WTC11 (cell line): ENCODE measurements around the gene COLGALT1. TPM values are rescaled to one million over a fixed set of nuclear protein-coding genes. Genes with fewer than 3 reads are reported as not detected.
"Not testable (repeated sequence)": the region's sequence is repeated elsewhere in the genome, so short reads cannot be mapped to it uniquely, and the experiment has no call there.

ENCODE experiments used
- ATAC-seq: fragments of 200-7000 bp; cut with Tn5 transposase; 2 replicates; pipeline ENCODE4 v1.10.0; 2021; ENCODE audit warnings: mild to moderate bottlenecking, moderate library complexity
- CTCF ChIA-PET: fragments of 300-600 bp; sonication (Branson Sonifier 250); formaldehyde crosslinking; loops from one replicate; lab custom pipeline; 2021; ENCODE audit warnings: antibody characterized with exemption; lab: Charles Lee
- POLR2A ChIA-PET: fragments of 350-600 bp; sonication (Branson Sonifier 250); formaldehyde crosslinking; loops from one replicate; lab custom pipeline; 2021; ENCODE audit warnings: antibody characterized with exemption; lab: Charles Lee
- DNase-seq: peaks from one replicate; pipeline ENCODE4 v3.0.0; 2021; ENCODE audit warnings: low spot score
- H3K27ac Mint-ChIP-seq: 2 replicates; pipeline ENCODE4 v1.8.0; 2021; ENCODE audit warnings: mixed read lengths
- H3K27me3 Mint-ChIP-seq: 2 replicates; pipeline ENCODE4 v1.8.0; 2021; ENCODE audit warnings: low read depth, mild to moderate bottlenecking, moderate library complexity, mixed read lengths
- H3K36me3 Mint-ChIP-seq: 2 replicates; pipeline ENCODE4 v1.8.0; 2021; ENCODE audit warnings: mixed read lengths
- H3K4me1 Mint-ChIP-seq: 2 replicates; pipeline ENCODE4 v1.8.0; 2022; ENCODE audit warnings: mixed read lengths
- H3K4me3 Mint-ChIP-seq: 2 replicates; pipeline ENCODE4 v1.8.0; 2021; ENCODE audit warnings: mild to moderate bottlenecking, moderate library complexity, mixed read lengths
- H3K9me3 Mint-ChIP-seq: 2 replicates; pipeline ENCODE4 v1.8.0; 2021; ENCODE audit warnings: mixed read lengths
- ATF2 ChIP-seq: sonication (generic); formaldehyde crosslinking; IDR thresholded peaks from 2 replicates; pipeline ENCODE4 v1.8.1; 2022; ENCODE audit warnings: low read depth, missing genetic modification reagents, borderline replicate concordance
- EMX1 ChIP-seq: fragments of 250-450 bp; sonication (Bioruptor Pico); IDR thresholded peaks from 2 replicates; pipeline ENCODE4 v1.8.0; 2021; ENCODE audit warnings: mild to moderate bottlenecking
- FOXK1 ChIP-seq: sonication (generic); formaldehyde crosslinking; IDR thresholded peaks from 2 replicates; pipeline ENCODE4 v1.8.0; 2022; ENCODE audit warnings: mild to moderate bottlenecking, moderate library complexity, missing genetic modification reagents
- GABPB1 ChIP-seq: sonication (generic); formaldehyde crosslinking; IDR thresholded peaks from 2 replicates; pipeline ENCODE4 v1.8.1; 2023; ENCODE audit warnings: mild to moderate bottlenecking, missing genetic modification reagents
- IRF2 ChIP-seq: sonication (generic); formaldehyde crosslinking; IDR thresholded peaks from 2 replicates; pipeline ENCODE4 v1.8.0; 2022; ENCODE audit warnings: low read depth, missing genetic modification reagents, borderline replicate concordance
- MXD4 ChIP-seq: fragments of 250-450 bp; sonication (Bioruptor Pico); IDR thresholded peaks from 2 replicates; pipeline ENCODE4 v1.8.0; 2021; ENCODE audit warnings: mild to moderate bottlenecking, moderate library complexity, borderline replicate concordance
- NR3C1 ChIP-seq: sonication (generic); formaldehyde crosslinking; conservative IDR thresholded peaks from 2 replicates; pipeline ENCODE4 v1.8.1; 2023; ENCODE audit warnings: low read depth, mild to moderate bottlenecking, missing genetic modification reagents
- SP1 ChIP-seq: sonication (generic); formaldehyde crosslinking; conservative IDR thresholded peaks from 2 replicates; pipeline ENCODE4 v1.8.1; 2022; ENCODE audit warnings: missing genetic modification reagents
- ZNF263 ChIP-seq: sonication (generic); formaldehyde crosslinking; IDR thresholded peaks from 2 replicates; pipeline ENCODE4 v1.8.1; 2022; ENCODE audit warnings: low read depth, mild to moderate bottlenecking, moderate library complexity, missing genetic modification reagents
- ZNF281 ChIP-seq: sonication (generic); formaldehyde crosslinking; IDR thresholded peaks from 2 replicates; pipeline ENCODE4 v1.8.0; 2023; ENCODE audit warnings: mild to moderate bottlenecking, missing genetic modification reagents
- total RNA-seq: library from RNA; stranded (reverse); gene quantifications from 3 replicates; pipeline ENCODE4 v1.2.3, GENCODE V29; 2021
- TF ChIP-seq, protein P1 (sequence below): sonication (generic); formaldehyde crosslinking; IDR thresholded peaks from 2 replicates; pipeline ENCODE4 v1.8.1; 2023; ENCODE audit warnings: mild to moderate bottlenecking, missing genetic modification reagents
- TF ChIP-seq, protein P2 (sequence below): sonication (generic); formaldehyde crosslinking; IDR thresholded peaks from 2 replicates; pipeline ENCODE4 v1.8.1; 2022; ENCODE audit warnings: low read depth, mild to moderate bottlenecking, moderate library complexity, missing genetic modification reagents, borderline replicate concordance
- TF ChIP-seq, protein P3 (sequence below): fragments of 250-450 bp; sonication (Bioruptor Pico); IDR thresholded peaks from 2 replicates; pipeline ENCODE4 v1.9.0; 2021; ENCODE audit warnings: moderate library complexity, mild to moderate bottlenecking, inconsistent platforms, borderline replicate concordance
- TF ChIP-seq, protein P4 (sequence below): sonication (generic); formaldehyde crosslinking; IDR thresholded peaks from 2 replicates; pipeline ENCODE4 v1.8.0; 2022; ENCODE audit warnings: mild to moderate bottlenecking, missing genetic modification reagents
- TF ChIP-seq, protein P5 (sequence below): sonication (generic); formaldehyde crosslinking; IDR thresholded peaks from 2 replicates; pipeline ENCODE4 v1.8.1; 2022; ENCODE audit warnings: mild to moderate bottlenecking, moderate library complexity, missing genetic modification reagents

COLGALT1 gene
- total RNA-seq, 1 experiment from 2014 or later = 54.0 TPM

GRCh38 chr19:17515408-17516149 lies 39.9 kb upstream of the COLGALT1 start (continued):
- TF ChIP-seq, protein P1, sequence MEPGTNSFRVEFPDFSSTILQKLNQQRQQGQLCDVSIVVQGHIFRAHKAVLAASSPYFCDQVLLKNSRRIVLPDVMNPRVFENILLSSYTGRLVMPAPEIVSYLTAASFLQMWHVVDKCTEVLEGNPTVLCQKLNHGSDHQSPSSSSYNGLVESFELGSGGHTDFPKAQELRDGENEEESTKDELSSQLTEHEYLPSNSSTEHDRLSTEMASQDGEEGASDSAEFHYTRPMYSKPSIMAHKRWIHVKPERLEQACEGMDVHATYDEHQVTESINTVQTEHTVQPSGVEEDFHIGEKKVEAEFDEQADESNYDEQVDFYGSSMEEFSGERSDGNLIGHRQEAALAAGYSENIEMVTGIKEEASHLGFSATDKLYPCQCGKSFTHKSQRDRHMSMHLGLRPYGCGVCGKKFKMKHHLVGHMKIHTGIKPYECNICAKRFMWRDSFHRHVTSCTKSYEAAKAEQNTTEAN (CRISPR knock-in tag) = no peak
- TF ChIP-seq, all 79 proteins: peak for 0

GRCh38 chr19:17517898-17518297 lies 37.6 kb upstream of the COLGALT1 start:
- peaks cover 23% of the 10 kb centered on the region for H3K36me3 Mint-ChIP-seq
- CTCF ChIA-PET = interaction anchor here (0.7 to 1.2 kb wide), 2 partner anchors 22 to 249 kb away, joined by 3 to 5 read pairs; no protein-coding TSS in a partner anchor

DNA sequence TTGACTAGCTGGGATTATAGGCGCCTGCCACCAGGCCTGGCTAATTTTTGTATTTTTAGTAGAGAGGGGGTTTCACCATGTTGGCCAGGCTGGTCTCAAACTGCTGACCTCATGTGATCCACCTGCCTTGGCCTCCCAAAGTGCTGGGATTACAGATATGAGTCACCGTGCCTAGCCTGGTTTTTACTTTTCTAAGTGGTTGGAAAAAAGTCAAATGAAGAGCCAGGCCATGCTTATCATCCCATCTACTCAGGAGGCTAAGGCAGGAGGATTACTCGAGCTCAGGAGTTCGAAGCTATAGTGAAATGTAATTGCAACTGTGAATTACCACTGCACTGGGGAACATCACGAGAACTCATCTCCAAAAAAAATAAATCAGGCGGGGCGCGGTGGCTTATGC lies 36.8 kb upstream of the COLGALT1 start:
- H3K27me3 Mint-ChIP-seq, H3K4me3 Mint-ChIP-seq, ATAC-seq, POLR2A ChIA-PET, H3K4me1 Mint-ChIP-seq, DNase-seq, H3K27ac Mint-ChIP-seq: not testable (repeated sequence)
- H3K36me3 Mint-ChIP-seq = peaks cover 23% of the 10 kb centered on the region
- peaks cover 10% of the 10 kb centered on the region for H3K9me3 Mint-ChIP-seq
- CTCF ChIA-PET = interaction anchor here (1.2 to 1.8 kb wide), 2 partner anchors 23 to 88 kb away, joined by 3 read pairs; no protein-coding TSS in a partner anchor

More at GRCh38 chr19:17517898-17518297, 37.6 kb upstream of the COLGALT1 start:
- POLR2A ChIA-PET = no interaction called here
- Mint-ChIP-seq H3K9me3 (peaks cover 10% of the 10 kb centered on the region), H3K4me1 (peaks cover 2% of the 10 kb centered on the region), H3K27me3 (no peaks in the 10 kb centered on the region), H3K4me3 (no peak overlapping the region), H3K27ac (no peak overlapping the region)
- TF ChIP-seq, protein P2, sequence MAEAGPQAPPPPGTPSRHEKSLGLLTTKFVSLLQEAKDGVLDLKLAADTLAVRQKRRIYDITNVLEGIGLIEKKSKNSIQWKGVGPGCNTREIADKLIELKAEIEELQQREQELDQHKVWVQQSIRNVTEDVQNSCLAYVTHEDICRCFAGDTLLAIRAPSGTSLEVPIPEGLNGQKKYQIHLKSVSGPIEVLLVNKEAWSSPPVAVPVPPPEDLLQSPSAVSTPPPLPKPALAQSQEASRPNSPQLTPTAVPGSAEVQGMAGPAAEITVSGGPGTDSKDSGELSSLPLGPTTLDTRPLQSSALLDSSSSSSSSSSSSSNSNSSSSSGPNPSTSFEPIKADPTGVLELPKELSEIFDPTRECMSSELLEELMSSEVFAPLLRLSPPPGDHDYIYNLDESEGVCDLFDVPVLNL (CRISPR knock-in tag) = no peak
- no peak for TF ChIP-seq NR3C1
- no peak for TF ChIP-seq ATF2 (CRISPR knock-in tag)
- TF ChIP-seq EMX1 (CRISPR knock-in tag) = no peak
- TF ChIP-seq ZNF281 (CRISPR knock-in tag) = no peak
- TF ChIP-seq IRF2 (CRISPR knock-in tag) = no peak
- no peak for TF ChIP-seq MXD4 (CRISPR knock-in tag)
- DNase-seq (no peak), ATAC-seq (no peak)

GRCh38 chr19:17519967-17520366 lies 35.5 kb upstream of the COLGALT1 start:
- Mint-ChIP-seq H3K27ac (no peak overlapping the region), H3K9me3 (peaks cover 10% of the 10 kb centered on the region), H3K27me3 (peaks cover 9% of the 10 kb centered on the region; the same call in 1 of the 2 replicates), H3K4me3 (no peak overlapping the region), H3K4me1 (peaks cover 4% of the 10 kb centered on the region; the same call in 1 of the 2 replicates), H3K36me3 (peaks cover 23% of the 10 kb centered on the region)
- ChIA-PET POLR2A (interaction anchor here (0.6 kb wide), 1 partner anchor 594 kb away, joined by 3 read pairs; no protein-coding TSS in a partner anchor), CTCF (interaction anchor here (1.0 to 1.8 kb wide), 2 partner anchors 9 to 86 kb away, joined by 3 read pairs; partner anchors contain the start of gene PGLS)
- DNase-seq = no peak
- no peak for ATAC-seq
- TF ChIP-seq GABPB1 (CRISPR knock-in tag) (no peak), SP1 (CRISPR knock-in tag) (no peak), IRF2 (CRISPR knock-in tag) (no peak), ZNF263 (CRISPR knock-in tag) (no peak), FOXK1 (CRISPR knock-in tag) (no peak)
- TF ChIP-seq, protein P3, sequence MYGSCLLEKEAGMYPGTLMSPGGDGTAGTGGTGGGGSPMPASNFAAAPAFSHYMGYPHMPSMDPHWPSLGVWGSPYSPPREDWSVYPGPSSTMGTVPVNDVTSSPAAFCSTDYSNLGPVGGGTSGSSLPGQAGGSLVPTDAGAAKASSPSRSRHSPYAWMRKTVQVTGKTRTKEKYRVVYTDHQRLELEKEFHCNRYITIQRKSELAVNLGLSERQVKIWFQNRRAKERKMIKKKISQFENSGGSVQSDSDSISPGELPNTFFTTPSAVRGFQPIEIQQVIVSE (CRISPR knock-in tag) = no peak
- TF ChIP-seq, protein P4, sequence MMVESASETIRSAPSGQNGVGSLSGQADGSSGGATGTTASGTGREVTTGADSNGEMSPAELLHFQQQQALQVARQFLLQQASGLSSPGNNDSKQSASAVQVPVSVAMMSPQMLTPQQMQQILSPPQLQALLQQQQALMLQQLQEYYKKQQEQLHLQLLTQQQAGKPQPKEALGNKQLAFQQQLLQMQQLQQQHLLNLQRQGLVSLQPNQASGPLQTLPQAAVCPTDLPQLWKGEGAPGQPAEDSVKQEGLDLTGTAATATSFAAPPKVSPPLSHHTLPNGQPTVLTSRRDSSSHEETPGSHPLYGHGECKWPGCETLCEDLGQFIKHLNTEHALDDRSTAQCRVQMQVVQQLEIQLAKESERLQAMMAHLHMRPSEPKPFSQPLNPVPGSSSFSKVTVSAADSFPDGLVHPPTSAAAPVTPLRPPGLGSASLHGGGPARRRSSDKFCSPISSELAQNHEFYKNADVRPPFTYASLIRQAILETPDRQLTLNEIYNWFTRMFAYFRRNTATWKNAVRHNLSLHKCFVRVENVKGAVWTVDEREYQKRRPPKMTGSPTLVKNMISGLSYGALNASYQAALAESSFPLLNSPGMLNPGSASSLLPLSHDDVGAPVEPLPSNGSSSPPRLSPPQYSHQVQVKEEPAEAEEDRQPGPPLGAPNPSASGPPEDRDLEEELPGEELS (CRISPR knock-in tag) = no peak
- TF ChIP-seq, protein P5, sequence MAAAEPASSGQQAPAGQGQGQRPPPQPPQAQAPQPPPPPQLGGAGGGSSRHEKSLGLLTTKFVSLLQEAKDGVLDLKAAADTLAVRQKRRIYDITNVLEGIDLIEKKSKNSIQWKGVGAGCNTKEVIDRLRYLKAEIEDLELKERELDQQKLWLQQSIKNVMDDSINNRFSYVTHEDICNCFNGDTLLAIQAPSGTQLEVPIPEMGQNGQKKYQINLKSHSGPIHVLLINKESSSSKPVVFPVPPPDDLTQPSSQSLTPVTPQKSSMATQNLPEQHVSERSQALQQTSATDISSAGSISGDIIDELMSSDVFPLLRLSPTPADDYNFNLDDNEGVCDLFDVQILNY (CRISPR knock-in tag) = no peak
